Middle frontal gyrus (tissue), 1 donor: ENCODE measurements around the gene INO80D.
"Not testable (repeated sequence)": the region's sequence is repeated elsewhere in the genome, so short reads cannot be mapped to it uniquely, and the experiment has no call there.

ENCODE experiments used
- DNase-seq: peaks from one replicate; pipeline ENCODE4 v3.0.0-alpha.2; 2015; ENCODE audit warnings: low spot score; ENCODE audit errors: extremely low spot score

Gene INO80D

GRCh38 chr2:206033452-206033851 lies 52.5 kb downstream of the INO80D start:
- not testable (repeated sequence) for DNase-seq

- DNase-seq, result no peak
Measured at GRCh38 chr2:206031950-206032567, 53.9 kb downstream of the INO80D start.

- no peak for DNase-seq
Measured at GRCh38 chr2:206031162-206031784, 54.7 kb downstream of the INO80D start.

- DNase-seq, result no peak
Measured at GRCh38 chr2:206028101-206028500, 57.9 kb downstream of the INO80D start.

GRCh38 chr2:206023183-206023582 lies 62.8 kb downstream of the INO80D start:
- no peak for DNase-seq

- DNase-seq, result no peak
Measured at GRCh38 chr2:206020171-206020570, 65.8 kb downstream of the INO80D start.

- DNase-seq, result not testable (repeated sequence)
Measured at GRCh38 chr2:206015746-206016145, 70.2 kb downstream of the INO80D start.

GRCh38 chr2:206011795-206012194 lies 74.2 kb downstream of the INO80D start:
- DNase-seq, result no peak

- DNase-seq, result no peak
Measured at GRCh38 chr2:206011018-206011614, 74.9 kb downstream of the INO80D start.

- no peak for DNase-seq
Measured at GRCh38 chr2:206004004-206004693, 81.8 kb downstream of the INO80D start.

GRCh38 chr2:206002440-206002839 lies 83.5 kb downstream of the INO80D start:
- no peak for DNase-seq

GRCh38 chr2:206001912-206002311 lies 84.1 kb downstream of the INO80D start:
- no peak for DNase-seq

GRCh38 chr2:206000776-206001175 lies 85.2 kb downstream of the INO80D start:
- no peak for DNase-seq

GRCh38 chr2:205998583-205998982 lies 87.4 kb downstream of the INO80D start:
- DNase-seq, result no peak

GRCh38 chr2:205996161-205996560 lies 89.8 kb downstream of the INO80D start:
- no peak for DNase-seq

- no peak for DNase-seq
Measured at GRCh38 chr2:205995260-205995659, 90.7 kb downstream of the INO80D start.

- DNase-seq, result no peak
Measured at GRCh38 chr2:205994344-205994743, 91.6 kb downstream of the INO80D start.

GRCh38 chr2:205990104-205990503 lies 95.9 kb downstream of the INO80D start:
- no peak for DNase-seq

- DNase-seq, result peak; percentile 18
Measured at GRCh38 chr2:205989271-205990071, 96.5 kb downstream of the INO80D start.

GRCh38 chr2:205988681-205989080 lies 97.3 kb downstream of the INO80D start:
- not testable (repeated sequence) for DNase-seq

GRCh38 chr2:205988274-205988673 lies 97.7 kb downstream of the INO80D start:
- DNase-seq, result no peak
